ENCODE data around the gene CLK1.
"Not testable (repeated sequence)": the region's sequence is repeated elsewhere in the genome, so short reads cannot be mapped to it uniquely, and the experiment has no call there.

CLK1 gene

GRCh38 chr2:200852605-200853004 lies 11.9 kb downstream of the CLK1 start:
- in situ Hi-C loops (cut with MboI; ENCODE audit: low sequenced_read_pairs): no loop called here

- in situ Hi-C loops (cut with MboI; ENCODE audit: low sequenced_read_pairs): no loop called here
Measured at GRCh38 chr2:200851398-200852248, 12.8 kb downstream of the CLK1 start.

DNA sequence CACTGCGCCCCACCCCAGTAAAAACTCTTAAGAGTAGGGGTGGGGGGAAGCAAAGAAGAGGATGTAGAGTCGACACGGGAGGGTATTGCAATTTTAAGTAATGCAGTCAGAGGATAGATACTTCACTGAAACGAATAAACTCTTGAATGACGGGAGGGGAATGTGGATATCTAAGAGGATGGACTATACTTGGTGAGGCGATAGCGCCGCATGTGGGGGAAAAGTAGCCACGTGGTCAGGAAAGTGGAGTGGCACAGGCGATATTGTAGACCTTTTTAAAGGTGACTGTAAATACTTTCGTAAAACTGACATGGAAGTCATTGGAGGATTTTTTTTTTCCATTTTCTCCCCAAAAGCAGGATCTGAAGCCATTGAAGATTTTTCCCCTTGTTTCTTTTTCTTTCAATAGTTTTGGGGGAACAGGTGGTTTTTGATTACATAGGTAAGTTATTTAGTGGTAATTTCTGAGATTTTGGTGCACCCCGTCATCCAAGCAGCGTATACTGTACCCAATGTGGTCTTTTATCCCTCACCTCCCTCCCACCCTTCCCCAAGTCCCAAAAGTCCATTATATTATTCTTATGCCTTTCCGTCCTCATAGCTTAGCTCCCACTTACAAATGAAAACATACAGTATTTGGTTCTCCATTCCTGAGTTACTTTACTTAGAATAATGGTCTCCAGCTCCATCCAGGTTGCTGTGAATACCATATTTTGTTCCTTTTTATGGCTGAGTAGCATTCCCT lies 13.8 kb downstream of the CLK1 start:
- in situ Hi-C loops (cut with MboI; ENCODE audit: low sequenced_read_pairs): no loop called here

DNA sequence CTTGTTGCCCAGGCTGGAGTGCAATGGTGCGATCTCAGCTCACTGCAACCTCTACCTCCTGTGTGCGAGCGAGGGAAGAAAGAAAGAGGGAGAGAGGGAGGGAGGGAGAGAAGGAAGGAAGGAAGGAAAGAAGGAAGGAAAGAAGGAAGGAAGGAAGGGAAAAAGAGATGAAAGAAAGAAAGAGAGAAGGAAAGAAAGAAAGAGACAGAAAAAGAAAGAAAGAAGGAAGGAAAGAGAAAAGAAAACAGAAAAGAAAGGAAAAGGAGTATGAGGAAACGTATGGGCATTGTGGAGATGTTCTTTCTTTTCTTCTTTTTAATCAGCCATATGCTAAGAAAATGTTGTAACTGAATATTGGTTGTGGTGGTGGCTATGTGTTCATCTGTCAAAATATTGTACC lies 16.5 kb downstream of the CLK1 start:
- in situ Hi-C loops (cut with MboI; ENCODE audit: low sequenced_read_pairs): no loop called here

DNA sequence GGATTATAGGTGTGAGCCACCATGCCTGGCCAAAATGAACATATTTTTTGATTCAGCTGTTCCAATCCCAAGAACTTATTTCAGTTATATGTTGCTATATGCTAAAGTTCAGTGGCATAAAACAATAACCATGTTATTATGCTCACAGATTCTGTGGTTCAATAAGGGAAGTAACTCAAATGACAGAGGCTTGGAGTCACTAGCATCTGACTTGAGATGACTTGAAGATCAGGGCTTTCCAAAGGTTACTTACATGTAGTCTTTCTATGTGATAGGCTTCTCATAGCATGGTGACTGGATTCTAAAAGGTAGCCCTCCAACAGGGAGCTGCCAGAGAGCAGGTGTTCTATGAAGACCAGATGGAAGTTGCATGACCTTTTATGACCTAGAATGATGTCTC lies 17.2 kb downstream of the CLK1 start:
- in situ Hi-C loops (cut with MboI; ENCODE audit: low sequenced_read_pairs): no loop called here

DNA sequence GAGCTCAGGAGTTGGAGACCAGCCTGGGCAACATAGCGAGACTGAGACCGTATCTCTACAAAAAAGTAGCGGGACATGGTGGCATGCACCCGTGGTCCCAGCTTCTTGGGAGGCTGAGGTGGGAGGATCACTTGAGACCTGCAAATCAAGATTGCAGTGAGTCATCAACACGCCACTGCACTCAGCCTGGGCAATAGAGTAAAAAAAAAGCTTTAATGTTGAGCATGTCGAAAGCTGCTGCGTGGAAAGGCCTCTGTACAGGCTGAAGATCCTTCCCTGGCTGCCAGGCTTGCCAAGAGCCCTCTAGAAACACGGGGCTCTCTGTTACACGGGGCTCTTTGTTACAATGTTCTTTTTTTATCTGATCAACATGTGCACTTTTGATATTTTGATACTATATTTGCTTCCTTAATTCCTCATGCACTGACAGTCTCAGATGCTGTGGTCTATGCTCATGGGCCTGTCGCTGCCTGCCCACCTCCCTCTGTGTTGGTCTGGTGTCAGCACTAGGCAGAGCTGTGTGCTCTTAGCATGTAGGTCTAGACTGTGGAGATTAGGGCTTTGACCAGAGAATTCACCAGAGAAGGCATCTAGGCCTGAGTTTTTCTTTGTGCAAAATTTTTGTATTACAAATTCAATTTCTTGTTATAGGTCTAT lies 18.7 kb downstream of the CLK1 start:
- in situ Hi-C loops (cut with MboI; ENCODE audit: low sequenced_read_pairs): no loop called here

DNA sequence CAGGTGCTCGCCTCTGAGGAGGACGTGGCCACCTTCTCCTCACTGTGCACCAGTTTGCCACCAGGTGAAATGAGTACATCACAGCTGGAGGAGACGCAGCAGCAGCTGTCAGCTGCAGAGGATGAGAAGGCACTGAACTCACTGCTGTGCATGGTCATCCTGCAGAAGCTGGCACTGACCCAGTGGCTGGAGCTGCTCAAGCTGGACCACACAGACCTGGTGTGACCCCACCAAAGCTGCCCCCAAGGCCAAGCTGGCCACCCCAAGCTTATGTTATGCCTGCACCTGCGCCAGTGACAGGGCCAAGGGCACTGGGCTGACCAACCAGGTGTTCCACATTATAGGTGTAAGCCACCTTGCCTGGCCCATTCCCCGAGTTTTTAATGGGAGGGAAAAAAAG lies 19.3 kb downstream of the CLK1 start:
- in situ Hi-C loops (cut with MboI; ENCODE audit: low sequenced_read_pairs): no loop called here

GRCh38 chr2:200843993-200844948 lies 20.2 kb downstream of the CLK1 start:
- in situ Hi-C loops (cut with MboI; ENCODE audit: low sequenced_read_pairs): no loop called here

DNA sequence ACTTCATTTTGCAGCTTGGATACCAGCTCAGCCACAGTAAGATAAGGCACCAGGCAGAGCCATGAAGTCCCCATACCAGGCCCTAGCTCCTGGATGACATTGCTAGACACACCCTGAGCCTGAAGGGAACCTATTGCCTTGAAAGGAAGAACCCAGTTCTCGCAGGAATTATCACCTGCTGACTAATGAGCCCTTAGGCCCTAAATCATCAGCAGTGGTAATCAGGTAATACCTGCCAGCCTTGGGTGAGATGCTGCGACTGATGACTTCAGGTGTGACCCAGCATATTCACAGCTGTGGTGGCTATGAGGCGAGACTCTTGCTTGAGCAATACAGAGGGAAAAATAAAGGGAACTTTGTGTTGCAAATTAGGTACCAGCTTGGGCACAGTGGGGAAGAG lies 24.9 kb downstream of the CLK1 start:
- in situ Hi-C loops (cut with MboI; ENCODE audit: low sequenced_read_pairs): no loop called here

GRCh38 chr2:200834701-200835100 lies 29.8 kb downstream of the CLK1 start:
- in situ Hi-C loops (cut with MboI; ENCODE audit: low sequenced_read_pairs): no loop called here

DNA sequence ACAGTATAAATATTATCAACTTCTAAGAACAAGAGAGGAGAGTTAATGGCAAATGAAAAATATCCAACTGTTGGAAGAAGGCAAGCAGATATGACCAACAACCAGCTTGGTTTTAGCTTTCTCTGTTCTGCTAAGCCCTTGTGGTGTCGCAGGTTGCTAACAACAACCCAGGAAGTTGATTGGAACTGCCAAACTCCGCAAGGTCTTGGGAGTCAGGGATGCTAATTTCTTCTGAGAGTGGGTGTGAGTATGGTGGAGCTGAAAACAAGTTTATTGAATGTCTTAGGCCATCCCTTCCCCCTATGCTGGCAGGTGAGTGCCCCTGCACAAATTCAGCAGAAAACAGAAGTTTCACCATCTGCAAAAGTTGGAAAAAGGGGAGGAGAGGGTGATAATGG lies 35.2 kb downstream of the CLK1 start:
- in situ Hi-C loops (cut with MboI; ENCODE audit: low sequenced_read_pairs): no loop called here

GRCh38 chr2:200828572-200829257 lies 35.7 kb downstream of the CLK1 start:
- in situ Hi-C loops (cut with MboI; ENCODE audit: low sequenced_read_pairs): no loop called here

DNA sequence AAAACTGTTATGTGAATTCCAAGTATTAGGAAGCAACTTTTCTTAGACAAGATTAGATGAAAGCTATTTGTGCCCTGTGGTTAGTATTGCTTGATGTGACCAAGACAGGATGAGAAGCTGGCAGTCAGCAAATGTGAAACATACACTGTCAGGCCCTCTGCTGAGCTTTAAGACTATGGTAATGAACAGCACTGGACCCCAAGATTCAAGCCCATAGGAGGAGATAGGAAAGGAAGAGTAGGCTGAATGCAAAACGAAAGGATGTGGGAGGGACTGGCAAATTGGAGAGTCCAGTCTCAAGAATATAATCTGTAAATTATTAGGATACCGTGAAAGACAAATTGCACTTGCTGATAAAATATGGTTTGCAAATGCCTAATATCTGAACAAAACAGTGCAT lies 36.4 kb downstream of the CLK1 start:
- in situ Hi-C loops (cut with MboI; ENCODE audit: low sequenced_read_pairs): no loop called here

DNA sequence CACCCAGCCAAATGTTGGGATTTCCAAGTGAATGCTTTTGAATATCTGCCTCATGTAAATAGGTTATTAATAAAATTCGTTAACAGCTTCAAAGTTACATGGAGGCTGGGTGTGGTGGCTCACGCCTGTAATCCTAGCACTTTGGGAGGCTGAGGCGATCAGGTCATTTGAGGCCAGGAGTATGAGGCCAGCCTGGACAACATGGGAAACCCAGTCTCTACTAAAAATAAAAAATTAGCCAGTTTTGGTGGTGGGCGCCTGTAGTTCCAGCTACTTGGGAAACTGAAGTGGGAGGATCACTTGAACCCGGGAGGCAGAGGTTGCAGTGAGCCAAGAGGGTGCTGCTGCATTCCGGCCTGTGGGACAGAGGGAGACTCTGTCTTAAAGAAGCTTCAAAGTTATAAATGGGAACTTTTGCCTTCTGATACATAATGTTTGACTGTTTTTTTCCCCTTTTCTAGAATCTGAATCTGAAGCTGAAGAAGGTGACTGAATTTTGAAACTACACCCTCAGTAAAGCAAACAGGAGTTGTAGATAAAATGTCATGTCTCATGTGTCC lies 42.7 kb downstream of the CLK1 start:
- in situ Hi-C loops (cut with MboI; ENCODE audit: low sequenced_read_pairs): no loop called here

GRCh38 chr2:200820573-200821234 lies 43.8 kb downstream of the CLK1 start:
- in situ Hi-C loops (cut with MboI; ENCODE audit: low sequenced_read_pairs): no loop called here

GRCh38 chr2:200818732-200819131 lies 45.7 kb downstream of the CLK1 start:
- in situ Hi-C loops (cut with MboI; ENCODE audit: low sequenced_read_pairs): not testable (repeated sequence)

GRCh38 chr2:200814917-200815316 lies 49.5 kb downstream of the CLK1 start:
- in situ Hi-C loops (cut with MboI; ENCODE audit: low sequenced_read_pairs): no loop called here

DNA sequence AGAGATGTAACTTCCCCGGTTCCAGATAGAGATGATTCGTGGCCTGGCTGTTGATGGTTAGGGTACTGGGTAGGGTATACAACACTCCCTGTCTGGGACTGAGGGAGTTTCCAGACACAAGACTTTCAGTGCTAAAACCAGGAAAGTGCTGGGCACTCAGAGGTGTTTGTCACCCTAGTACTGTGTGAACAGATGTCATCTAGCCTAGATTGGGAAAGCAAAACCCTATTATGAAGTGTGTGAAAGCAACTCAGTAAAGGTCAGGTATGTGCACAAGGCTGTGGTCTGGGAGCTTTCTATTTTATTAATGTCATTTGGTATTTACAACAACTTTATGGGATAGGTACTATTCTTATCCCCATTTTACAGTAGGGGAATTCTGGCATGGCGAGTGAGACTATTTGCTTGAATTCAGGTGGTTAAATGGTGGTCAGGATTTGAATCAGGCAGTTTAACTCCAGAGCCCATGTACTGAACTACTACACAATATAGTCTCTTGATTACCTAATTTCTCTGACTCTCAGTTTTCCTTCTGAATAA lies 50.1 kb downstream of the CLK1 start:
- in situ Hi-C loops (cut with MboI; ENCODE audit: low sequenced_read_pairs): no loop called here
